GM18867 (cell line): ENCODE data around the gene IFNA4.
"Not testable (repeated sequence)": the region's sequence is repeated elsewhere in the genome, so short reads cannot be mapped to it uniquely, and the experiment has no call there.

Experiments
- ATAC-seq: cut with Tn5 transposase; IDR thresholded peaks from one replicate; pipeline ENCODE4 v1.9.1; 2021; ENCODE audit warnings: mild to moderate bottlenecking, moderate library complexity; ENCODE audit not compliant: unreplicated experiment

The IFNA4 gene

GRCh38 chr9:21166560-21166959, 20.8 kb downstream of the IFNA4 start, which contains the start of gene IFNA21:
Gene IFNA21 (minus strand): TSS chr9:21166660. CDS start chr9:21166612, 48 bp downstream.
- ATAC-seq, result not testable (repeated sequence)

GRCh38 chr9:21165516-21165915, 21.9 kb downstream of the IFNA4 start:
- no peak for ATAC-seq

DNA sequence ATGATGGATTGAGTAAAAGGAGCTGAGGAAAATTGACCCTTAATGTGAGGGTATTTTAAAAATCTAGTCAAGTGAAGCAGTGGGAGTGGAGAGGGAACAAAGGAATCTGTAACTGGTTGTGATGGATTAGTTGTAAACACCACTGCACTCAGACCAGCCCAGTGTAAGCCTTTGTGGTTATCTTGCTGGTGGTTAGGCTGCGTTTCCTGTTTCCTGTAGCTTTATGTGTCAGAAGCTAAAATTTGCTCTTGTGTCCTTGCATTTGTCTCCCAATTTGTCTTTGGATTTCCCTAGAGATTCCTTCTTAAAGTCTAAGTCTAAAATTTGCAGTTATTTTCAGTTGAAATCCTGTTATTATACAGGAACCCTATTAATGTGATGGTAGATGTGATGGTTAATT, 27.2 kb downstream of the IFNA4 start:
- ATAC-seq, result peak; percentile 92

GRCh38 chr9:21155501-21155900, 31.9 kb downstream of the IFNA4 start:
- no peak for ATAC-seq

- ATAC-seq, result peak; percentile 91
Observed at GRCh38 chr9:21154018-21154608, 33.3 kb downstream of the IFNA4 start.

GRCh38 chr9:21153336-21154017, 33.9 kb downstream of the IFNA4 start:
- ATAC-seq, result peak; percentile 23

GRCh38 chr9:21144603-21145002, 42.8 kb downstream of the IFNA4 start:
- ATAC-seq, result peak; percentile 74

DNA sequence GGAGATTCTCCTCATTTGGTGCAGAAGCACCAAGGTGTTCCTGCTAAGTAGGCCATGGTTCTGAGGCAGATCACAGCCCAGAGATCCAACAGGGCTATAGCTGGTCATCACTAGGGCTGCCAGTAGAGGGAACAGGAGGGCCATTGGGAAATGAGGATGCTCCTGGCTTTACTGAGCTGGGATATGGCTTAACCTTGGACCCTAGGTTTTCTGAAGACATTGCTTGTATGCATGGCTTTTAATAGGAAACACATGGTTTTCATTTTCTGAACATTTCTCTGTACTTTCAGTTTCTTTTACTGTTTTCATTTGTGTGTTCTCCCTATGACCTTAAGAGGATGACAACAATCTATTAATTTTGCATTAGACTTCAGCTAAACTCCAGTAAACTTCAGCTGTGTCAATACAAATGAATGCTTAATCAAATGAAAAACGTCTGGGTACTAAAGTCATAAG, 45.9 kb downstream of the IFNA4 start, which contains the start of gene IFNW1:
TSS of gene IFNW1 (minus strand) at position 406 of the 456 bp plus-strand sequence. CDS start at position 144, 262 bp downstream.
- peak; percentile 67 for ATAC-seq

- no peak for ATAC-seq
Observed at GRCh38 chr9:21137020-21137419, 50.4 kb downstream of the IFNA4 start.
